Naive B cell (primary cell): Measurements from ENCODE around the gene AMY1B. TPM values are rescaled to one million over a fixed set of nuclear protein-coding genes. Genes with fewer than 3 reads are reported as not detected.
"Not testable (repeated sequence)": the region's sequence is repeated elsewhere in the genome, so short reads cannot be mapped to it uniquely, and the experiment has no call there.

Experiments
- ATAC-seq, 2 donors: fragments of 150-1000 bp; cut with Tn5 transposase; 2 replicates each; pipeline ENCODE4 v1.10.0; 2021; ENCODE audit warnings: low read depth in 2 of 2, mild to moderate bottlenecking in 2 of 2, moderate library complexity in 2 of 2
- DNase-seq: peaks from one replicate; pipeline ENCODE4 v3.0.0; 2022
- H3K27ac Mint-ChIP-seq, 6 donors: one replicate each; pipeline ENCODE4 v1.8.0; 2020 to 2022; ENCODE audit warnings: mild to moderate bottlenecking in 6 of 6, mixed read lengths in 6 of 6, moderate library complexity in 5 of 6, inconsistent platforms in 2 of 6
- H3K27me3 Mint-ChIP-seq, 3 donors: one replicate each; pipeline ENCODE4 v1.8.0; 2021 to 2022; ENCODE audit warnings: mixed read lengths in 3 of 3, mild to moderate bottlenecking in 1 of 3
- H3K36me3 Mint-ChIP-seq, 2 donors: one replicate each; pipeline ENCODE4 v1.8.0; 2020 to 2022; ENCODE audit warnings: mixed read lengths in 2 of 2, inconsistent platforms in 1 of 2, mild to moderate bottlenecking in 1 of 2
- H3K4me1 Mint-ChIP-seq, 3 donors: one replicate each; pipeline ENCODE4 v1.8.0; 2020 to 2022; ENCODE audit warnings: mixed read lengths in 3 of 3, inconsistent platforms in 1 of 3, mild to moderate bottlenecking in 1 of 3, moderate library complexity in 1 of 3
- H3K4me3 Mint-ChIP-seq, 8 donors: one replicate each; pipeline ENCODE4 v1.8.0; 2020 to 2022; ENCODE audit warnings: mild to moderate bottlenecking in 8 of 8, mixed read lengths in 8 of 8, moderate library complexity in 8 of 8, inconsistent platforms in 2 of 8
- H3K9me3 Mint-ChIP-seq, 7 donors: one replicate each; pipeline ENCODE4 v1.8.0; 2020 to 2022; ENCODE audit warnings: mixed read lengths in 7 of 7, mild to moderate bottlenecking in 5 of 7, inconsistent platforms in 2 of 7, moderate library complexity in 1 of 7
- polyA plus RNA-seq, 6 donors: library from polyadenylated mRNA; unstranded; fragments of 300-500 nt; fragmentation: Illumina TruSeq; gene quantifications; one replicate each; pipeline ENCODE4 v1.2.3, GENCODE V29; 2021; ENCODE audit warnings: low read depth in 6 of 6

The AMY1B gene
- polyA plus RNA-seq = not detected

DNA sequence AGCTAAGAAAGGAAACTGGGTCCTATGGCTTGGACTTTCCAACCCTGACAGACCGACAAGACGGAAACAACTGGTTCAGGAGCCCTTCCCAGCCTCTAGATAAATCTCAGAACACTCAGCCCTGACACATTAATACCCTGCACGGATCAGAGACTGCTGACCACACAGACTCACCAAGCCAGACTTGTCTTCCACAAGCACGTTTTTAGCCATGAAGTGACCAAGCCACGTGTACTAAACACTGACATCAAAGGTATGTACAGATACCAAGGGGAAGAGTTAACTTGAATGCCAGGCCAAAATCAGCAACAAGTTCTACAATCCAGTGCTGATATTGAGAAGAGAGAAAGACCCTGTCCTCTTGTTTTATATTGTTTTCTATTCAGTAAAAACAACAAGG, at the start of gene AMY1B:
Gene AMY1B, minus strand, starts transcription at position 101 of the 400 bp plus-strand sequence. CDS start 571 bp downstream, outside the sequence.
- not testable (repeated sequence) for H3K4me1 Mint-ChIP-seq, H3K9me3 Mint-ChIP-seq, ATAC-seq, DNase-seq, H3K27ac Mint-ChIP-seq, H3K27me3 Mint-ChIP-seq, H3K4me3 Mint-ChIP-seq, H3K36me3 Mint-ChIP-seq

DNA sequence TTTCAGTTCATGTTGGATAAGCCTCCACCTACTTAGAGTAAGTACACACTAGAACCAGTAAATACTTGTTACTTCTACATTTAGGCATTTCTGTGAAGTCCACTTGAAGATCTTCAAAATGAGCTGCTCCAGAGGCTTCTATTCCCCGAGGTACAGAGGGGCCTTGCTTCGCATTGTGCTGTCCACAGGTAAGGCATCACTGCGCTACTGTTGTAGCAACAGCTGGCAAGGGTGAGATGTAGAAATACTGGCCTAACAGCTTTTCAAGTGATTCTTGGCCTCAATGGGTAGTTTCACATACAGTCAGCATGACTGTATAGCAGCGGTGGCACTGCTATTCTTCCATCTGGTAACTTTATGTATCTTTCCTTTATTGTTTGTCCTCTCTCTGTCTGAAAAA, 49.0 kb upstream of the AMY1B start:
- ATAC-seq, DNase-seq, H3K36me3 Mint-ChIP-seq, H3K4me1 Mint-ChIP-seq, H3K27ac Mint-ChIP-seq, H3K27me3 Mint-ChIP-seq, H3K4me3 Mint-ChIP-seq, H3K9me3 Mint-ChIP-seq: not testable (repeated sequence)

DNA sequence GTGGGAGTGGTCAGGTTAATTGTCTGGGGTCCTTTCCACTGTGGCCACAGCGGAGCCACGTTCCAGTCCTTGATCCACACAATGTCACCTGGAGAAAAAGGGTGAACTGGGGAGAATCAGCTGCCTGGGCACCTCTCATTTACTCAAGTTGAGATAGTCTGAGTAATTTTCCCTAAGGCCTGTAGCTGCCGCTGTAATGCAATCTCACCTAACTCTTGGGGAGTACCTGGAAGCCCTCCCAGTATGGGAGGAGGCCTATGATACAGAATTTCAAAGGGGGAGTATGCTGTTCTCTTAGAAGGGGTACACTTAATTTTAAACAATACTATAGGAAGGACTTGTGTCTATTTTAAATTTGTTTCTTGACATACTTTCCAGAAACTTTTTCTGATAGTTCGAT, 48.4 kb upstream of the AMY1B start:
- H3K4me1 Mint-ChIP-seq, H3K9me3 Mint-ChIP-seq, H3K27ac Mint-ChIP-seq, H3K27me3 Mint-ChIP-seq, H3K4me3 Mint-ChIP-seq, DNase-seq, ATAC-seq, H3K36me3 Mint-ChIP-seq: not testable (repeated sequence)

DNA sequence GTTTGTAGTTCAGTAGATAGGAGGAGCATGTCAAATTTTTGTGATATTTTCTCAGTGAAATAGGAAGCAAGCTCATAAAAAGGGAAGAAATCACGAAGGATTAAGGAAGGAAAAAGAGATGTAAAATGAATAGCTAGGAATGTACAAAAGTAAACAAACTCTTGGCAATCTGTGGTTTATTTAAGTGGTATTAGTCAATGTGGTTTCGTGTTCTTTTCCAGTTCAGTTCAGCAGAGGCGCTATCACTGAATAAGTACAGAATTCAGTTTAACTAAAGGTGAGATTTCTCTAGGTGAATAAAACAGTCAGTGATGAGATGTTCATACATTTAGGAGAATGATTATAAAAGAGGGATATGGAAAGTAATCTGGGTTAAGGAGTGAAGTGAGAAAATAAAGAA, 42.0 kb upstream of the AMY1B start:
- H3K9me3 Mint-ChIP-seq, H3K4me1 Mint-ChIP-seq, H3K27ac Mint-ChIP-seq, H3K27me3 Mint-ChIP-seq, DNase-seq, H3K4me3 Mint-ChIP-seq, ATAC-seq, H3K36me3 Mint-ChIP-seq: not testable (repeated sequence)

DNA sequence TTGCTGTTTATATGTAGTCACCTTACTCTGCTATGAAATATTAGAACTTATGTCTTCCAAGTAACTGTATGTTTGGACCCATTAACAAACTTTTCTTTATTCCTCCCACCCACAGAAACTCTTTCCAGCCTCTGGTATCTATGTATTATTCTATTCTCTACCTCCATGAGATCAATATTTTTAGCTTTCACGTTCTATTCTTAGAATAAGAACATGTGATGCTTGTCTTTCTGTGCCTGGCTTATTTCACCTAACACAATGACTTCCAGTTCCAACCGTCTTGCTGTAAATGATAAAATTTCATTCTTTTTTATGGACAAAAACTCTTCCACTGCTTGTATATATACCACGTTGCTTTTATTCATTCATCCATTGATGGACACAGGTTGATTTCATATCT, 39.3 kb upstream of the AMY1B start:
- H3K4me1 Mint-ChIP-seq, H3K27ac Mint-ChIP-seq, DNase-seq, H3K4me3 Mint-ChIP-seq, H3K36me3 Mint-ChIP-seq, H3K27me3 Mint-ChIP-seq, H3K9me3 Mint-ChIP-seq, ATAC-seq: not testable (repeated sequence)

DNA sequence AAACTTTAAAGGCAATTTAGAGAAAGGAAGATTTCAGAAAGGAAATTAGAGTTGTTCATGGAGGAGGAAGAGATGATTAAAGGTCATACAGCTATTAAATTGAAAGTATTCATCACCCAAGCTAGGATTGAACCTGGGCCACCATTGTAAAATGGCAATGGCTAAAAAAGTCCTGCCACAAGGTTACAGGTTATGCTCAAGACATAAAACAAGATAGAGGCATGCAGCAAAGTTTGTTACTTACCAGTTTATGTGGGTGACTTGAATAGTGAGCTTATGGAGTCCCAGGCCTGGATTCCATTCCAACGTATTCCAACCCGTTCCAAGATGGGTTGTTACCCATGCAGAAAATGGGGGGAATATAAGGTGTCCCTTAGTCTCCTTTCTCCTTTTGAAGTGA, 25.5 kb upstream of the AMY1B start:
- ATAC-seq, H3K36me3 Mint-ChIP-seq, H3K4me1 Mint-ChIP-seq, H3K27me3 Mint-ChIP-seq, H3K27ac Mint-ChIP-seq, H3K9me3 Mint-ChIP-seq, H3K4me3 Mint-ChIP-seq, DNase-seq: not testable (repeated sequence)

DNA sequence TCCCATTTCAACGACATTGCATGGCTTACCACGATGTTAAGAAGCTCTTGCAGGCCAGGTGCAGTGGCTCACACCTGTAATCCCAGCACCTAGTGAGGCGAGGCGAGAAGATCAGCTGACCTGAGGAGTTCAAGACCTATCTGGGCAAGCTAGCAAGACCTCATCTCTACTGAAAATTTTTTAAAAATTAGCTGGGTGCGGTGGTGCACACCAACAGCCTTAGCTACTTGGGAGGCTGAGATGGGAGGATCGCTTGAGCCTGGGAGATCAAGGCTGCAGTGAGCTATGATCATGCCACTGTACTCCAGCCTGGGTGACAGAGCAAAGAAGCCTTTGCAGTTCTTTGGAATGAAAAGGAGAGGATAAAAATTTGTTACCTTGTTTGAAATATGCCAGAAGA, 21.4 kb upstream of the AMY1B start:
- H3K27ac Mint-ChIP-seq, H3K27me3 Mint-ChIP-seq, ATAC-seq, H3K36me3 Mint-ChIP-seq, H3K9me3 Mint-ChIP-seq, H3K4me3 Mint-ChIP-seq, H3K4me1 Mint-ChIP-seq: not testable (repeated sequence)
- DNase-seq = peak; percentile 0

DNA sequence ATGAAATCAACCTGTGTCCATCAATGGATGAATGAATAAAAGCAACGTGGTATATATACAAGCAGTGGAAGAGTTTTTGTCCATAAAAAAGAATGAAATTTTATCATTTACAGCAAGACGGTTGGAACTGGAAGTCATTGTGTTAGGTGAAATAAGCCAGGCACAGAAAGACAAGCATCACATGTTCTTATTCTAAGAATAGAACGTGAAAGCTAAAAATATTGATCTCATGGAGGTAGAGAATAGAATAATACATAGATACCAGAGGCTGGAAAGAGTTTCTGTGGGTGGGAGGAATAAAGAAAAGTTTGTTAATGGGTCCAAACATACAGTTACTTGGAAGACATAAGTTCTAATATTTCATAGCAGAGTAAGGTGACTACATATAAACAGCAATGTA, 14.4 kb upstream of the AMY1B start:
- H3K4me3 Mint-ChIP-seq = not testable (repeated sequence)

DNA sequence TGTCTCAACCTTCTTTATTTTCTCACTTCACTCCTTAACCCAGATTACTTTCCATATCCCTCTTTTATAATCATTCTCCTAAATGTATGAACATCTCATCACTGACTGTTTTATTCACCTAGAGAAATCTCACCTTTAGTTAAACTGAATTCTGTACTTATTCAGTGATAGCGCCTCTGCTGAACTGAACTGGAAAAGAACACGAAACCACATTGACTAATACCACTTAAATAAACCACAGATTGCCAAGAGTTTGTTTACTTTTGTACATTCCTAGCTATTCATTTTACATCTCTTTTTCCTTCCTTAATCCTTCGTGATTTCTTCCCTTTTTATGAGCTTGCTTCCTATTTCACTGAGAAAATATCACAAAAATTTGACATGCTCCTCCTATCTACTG, 11.7 kb upstream of the AMY1B start:
- not testable (repeated sequence) for H3K4me1 Mint-ChIP-seq, H3K9me3 Mint-ChIP-seq, H3K27me3 Mint-ChIP-seq, H3K36me3 Mint-ChIP-seq, DNase-seq, ATAC-seq, H3K27ac Mint-ChIP-seq, H3K4me3 Mint-ChIP-seq

More for the DNA sequence above, 14.4 kb upstream of the AMY1B start:
- H3K27me3 Mint-ChIP-seq, DNase-seq, H3K4me1 Mint-ChIP-seq, H3K9me3 Mint-ChIP-seq, ATAC-seq, H3K27ac Mint-ChIP-seq, H3K36me3 Mint-ChIP-seq: not testable (repeated sequence)

DNA sequence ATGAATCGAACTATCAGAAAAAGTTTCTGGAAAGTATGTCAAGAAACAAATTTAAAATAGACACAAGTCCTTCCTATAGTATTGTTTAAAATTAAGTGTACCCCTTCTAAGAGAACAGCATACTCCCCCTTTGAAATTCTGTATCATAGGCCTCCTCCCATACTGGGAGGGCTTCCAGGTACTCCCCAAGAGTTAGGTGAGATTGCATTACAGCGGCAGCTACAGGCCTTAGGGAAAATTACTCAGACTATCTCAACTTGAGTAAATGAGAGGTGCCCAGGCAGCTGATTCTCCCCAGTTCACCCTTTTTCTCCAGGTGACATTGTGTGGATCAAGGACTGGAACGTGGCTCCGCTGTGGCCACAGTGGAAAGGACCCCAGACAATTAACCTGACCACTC, 5.2 kb upstream of the AMY1B start:
- not testable (repeated sequence) for H3K36me3 Mint-ChIP-seq, H3K9me3 Mint-ChIP-seq, H3K27me3 Mint-ChIP-seq, ATAC-seq, H3K4me3 Mint-ChIP-seq, H3K4me1 Mint-ChIP-seq, DNase-seq, H3K27ac Mint-ChIP-seq

DNA sequence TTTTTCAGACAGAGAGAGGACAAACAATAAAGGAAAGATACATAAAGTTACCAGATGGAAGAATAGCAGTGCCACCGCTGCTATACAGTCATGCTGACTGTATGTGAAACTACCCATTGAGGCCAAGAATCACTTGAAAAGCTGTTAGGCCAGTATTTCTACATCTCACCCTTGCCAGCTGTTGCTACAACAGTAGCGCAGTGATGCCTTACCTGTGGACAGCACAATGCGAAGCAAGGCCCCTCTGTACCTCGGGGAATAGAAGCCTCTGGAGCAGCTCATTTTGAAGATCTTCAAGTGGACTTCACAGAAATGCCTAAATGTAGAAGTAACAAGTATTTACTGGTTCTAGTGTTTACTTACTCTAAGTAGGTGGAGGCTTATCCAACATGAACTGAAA, 4.7 kb upstream of the AMY1B start:
- ATAC-seq, H3K36me3 Mint-ChIP-seq, H3K4me1 Mint-ChIP-seq, DNase-seq, H3K27me3 Mint-ChIP-seq, H3K27ac Mint-ChIP-seq, H3K4me3 Mint-ChIP-seq, H3K9me3 Mint-ChIP-seq: not testable (repeated sequence)

DNA sequence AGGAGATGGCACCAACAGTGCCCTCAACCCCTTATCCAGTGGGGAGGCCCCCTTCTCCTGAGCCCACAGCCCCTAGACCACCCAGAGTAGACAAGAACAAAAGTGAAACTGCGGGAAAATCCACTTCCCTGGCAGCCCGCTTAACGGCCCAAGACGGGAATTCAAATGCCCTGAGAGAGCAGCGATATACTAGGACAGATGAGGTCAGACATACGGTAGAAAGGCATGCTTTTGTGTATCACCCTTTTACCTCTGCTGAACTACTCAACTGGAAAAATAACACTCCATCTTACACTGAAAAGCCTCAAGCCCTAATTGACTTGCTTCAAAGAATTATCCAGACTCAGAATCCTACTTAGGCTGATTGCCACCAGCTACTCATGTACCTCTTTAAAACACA, 1.4 kb upstream of the AMY1B start:
- H3K4me1 Mint-ChIP-seq, DNase-seq, H3K36me3 Mint-ChIP-seq, ATAC-seq, H3K9me3 Mint-ChIP-seq, H3K27ac Mint-ChIP-seq, H3K27me3 Mint-ChIP-seq, H3K4me3 Mint-ChIP-seq: not testable (repeated sequence)

DNA sequence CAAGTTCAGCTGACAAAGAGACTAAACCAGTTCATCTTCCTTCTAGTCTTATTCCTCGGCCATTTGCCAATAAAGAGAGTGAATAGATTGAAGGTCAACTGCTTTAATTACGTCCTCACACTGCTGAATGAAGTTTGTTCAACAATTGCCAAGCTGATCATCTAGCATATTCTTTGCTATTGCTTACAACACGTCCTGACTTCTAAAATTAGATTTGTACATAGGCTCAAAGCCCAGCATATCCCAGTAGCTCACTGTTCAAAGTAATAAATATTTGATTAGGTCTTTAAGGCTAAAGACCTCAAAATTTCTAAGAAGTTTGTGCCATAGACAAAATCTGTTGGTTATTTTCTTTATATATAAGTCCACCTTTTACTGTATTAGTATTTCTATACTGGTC, 19.7 kb downstream of the AMY1B start:
- not testable (repeated sequence) for H3K27me3 Mint-ChIP-seq, H3K36me3 Mint-ChIP-seq, H3K9me3 Mint-ChIP-seq, H3K27ac Mint-ChIP-seq, H3K4me1 Mint-ChIP-seq, H3K4me3 Mint-ChIP-seq, ATAC-seq, DNase-seq

DNA sequence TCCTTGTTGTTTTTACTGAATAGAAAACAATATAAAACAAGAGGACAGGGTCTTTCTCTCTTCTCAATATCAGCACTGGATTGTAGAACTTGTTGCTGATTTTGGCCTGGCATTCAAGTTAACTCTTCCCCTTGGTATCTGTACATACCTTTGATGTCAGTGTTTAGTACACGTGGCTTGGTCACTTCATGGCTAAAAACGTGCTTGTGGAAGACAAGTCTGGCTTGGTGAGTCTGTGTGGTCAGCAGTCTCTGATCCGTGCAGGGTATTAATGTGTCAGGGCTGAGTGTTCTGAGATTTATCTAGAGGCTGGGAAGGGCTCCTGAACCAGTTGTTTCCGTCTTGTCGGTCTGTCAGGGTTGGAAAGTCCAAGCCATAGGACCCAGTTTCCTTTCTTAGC, 40.5 kb downstream of the AMY1B start, which contains the start of gene AMY1A:
Gene AMY1A, plus strand, starts transcription at position 301 of the 400 bp plus-strand sequence. CDS start 571 bp downstream, outside the sequence.
- H3K36me3 Mint-ChIP-seq, H3K27ac Mint-ChIP-seq, H3K9me3 Mint-ChIP-seq, H3K4me1 Mint-ChIP-seq, DNase-seq, H3K4me3 Mint-ChIP-seq, H3K27me3 Mint-ChIP-seq, ATAC-seq: not testable (repeated sequence)

DNA sequence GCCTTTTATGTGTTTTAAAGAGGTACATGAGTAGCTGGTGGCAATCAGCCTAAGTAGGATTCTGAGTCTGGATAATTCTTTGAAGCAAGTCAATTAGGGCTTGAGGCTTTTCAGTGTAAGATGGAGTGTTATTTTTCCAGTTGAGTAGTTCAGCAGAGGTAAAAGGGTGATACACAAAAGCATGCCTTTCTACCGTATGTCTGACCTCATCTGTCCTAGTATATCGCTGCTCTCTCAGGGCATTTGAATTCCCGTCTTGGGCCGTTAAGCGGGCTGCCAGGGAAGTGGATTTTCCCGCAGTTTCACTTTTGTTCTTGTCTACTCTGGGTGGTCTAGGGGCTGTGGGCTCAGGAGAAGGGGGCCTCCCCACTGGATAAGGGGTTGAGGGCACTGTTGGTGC, 41.9 kb downstream of the AMY1B start:
- H3K36me3 Mint-ChIP-seq, H3K4me1 Mint-ChIP-seq, ATAC-seq, H3K4me3 Mint-ChIP-seq, H3K27me3 Mint-ChIP-seq, H3K27ac Mint-ChIP-seq, H3K9me3 Mint-ChIP-seq, DNase-seq: not testable (repeated sequence)
